ENCODE measurements around the gene IFRD2. TPM values are rescaled to one million over a fixed set of nuclear protein-coding genes. Genes with fewer than 3 reads are reported as not detected.

The IFRD2 gene
- total and polyA plus RNA-seq, 2 of the 8 experiments (the other 6 are each of a cell fraction or from before 2014, with no cell fraction given): 76.7 to 88.8 TPM

DNA sequence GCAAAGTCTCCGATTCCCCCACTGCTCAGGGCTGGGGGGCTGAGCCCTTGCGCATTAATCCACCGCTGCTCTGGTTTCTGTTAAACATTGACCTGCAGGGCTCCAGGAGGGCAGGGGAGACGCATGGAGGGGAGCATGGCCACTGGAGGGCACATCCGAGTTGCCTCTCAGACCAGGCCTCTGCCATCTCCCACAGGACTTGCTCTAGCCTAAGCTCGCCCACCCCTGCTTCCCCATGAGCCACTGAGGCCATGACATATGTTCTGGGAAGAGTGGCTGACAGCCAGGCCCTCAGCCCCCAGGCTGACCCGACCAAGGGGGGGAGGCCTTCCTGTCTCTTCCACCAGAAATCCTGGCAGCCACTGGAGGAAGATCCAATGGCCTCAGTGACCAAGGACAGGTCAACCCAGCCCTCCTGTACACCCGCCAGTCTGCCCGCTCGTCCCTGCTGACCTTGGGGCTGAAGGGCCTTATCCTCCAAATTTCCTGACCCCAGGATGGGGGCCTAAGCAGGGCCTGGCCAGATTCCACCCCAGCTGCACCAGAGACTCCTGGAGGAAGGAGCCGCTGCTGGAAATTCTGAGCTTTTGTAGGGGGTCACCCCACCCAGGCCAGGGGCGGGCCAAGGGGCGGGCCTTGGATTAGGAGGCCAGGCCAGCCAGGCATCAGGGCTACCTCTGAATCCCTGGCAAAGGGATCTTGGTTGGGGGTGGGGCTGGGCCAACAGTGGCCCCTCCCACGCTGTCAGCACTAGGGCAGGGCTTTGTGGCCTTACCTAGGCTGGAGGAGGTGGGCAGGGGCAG lies 11.0 kb upstream of the IFRD2 start, which contains the start of gene HYAL1 (continued):
- peak; percentile 25 to 53; a peak in 3 of 4 replicates for TF ChIP-seq RAD21 (IDR thresholded peaks at IDR 0.05 in 1 of 2, conservative IDR thresholded peaks at IDR 0.05 in 1 of 2; ENCODE audit: low read depth in 2 of 2, low read length in 2 of 2)
- TF ChIP-seq, protein P1, sequence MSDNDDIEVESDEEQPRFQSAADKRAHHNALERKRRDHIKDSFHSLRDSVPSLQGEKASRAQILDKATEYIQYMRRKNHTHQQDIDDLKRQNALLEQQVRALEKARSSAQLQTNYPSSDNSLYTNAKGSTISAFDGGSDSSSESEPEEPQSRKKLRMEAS (IDR thresholded peaks at IDR 0.05): peak; percentile 57
- TF ChIP-seq PHF8 (conservative IDR thresholded peaks at IDR 0.05; ENCODE audit: low read depth, low read length): no peak
- peak; percentile 52; the same call in 1 of the 2 replicates for TF ChIP-seq TBP (IDR thresholded peaks at IDR 0.05; ENCODE audit: low read depth, low read length)
- TF ChIP-seq, protein P2, sequence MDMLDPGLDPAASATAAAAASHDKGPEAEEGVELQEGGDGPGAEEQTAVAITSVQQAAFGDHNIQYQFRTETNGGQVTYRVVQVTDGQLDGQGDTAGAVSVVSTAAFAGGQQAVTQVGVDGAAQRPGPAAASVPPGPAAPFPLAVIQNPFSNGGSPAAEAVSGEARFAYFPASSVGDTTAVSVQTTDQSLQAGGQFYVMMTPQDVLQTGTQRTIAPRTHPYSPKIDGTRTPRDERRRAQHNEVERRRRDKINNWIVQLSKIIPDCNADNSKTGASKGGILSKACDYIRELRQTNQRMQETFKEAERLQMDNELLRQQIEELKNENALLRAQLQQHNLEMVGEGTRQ (IDR thresholded peaks at IDR 0.05; ENCODE audit: low read length): no peak
- TF ChIP-seq EP300 (IDR thresholded peaks at IDR 0.05; ENCODE audit: borderline replicate concordance in 1 of 2, low read depth in 2 of 2, low read length in 2 of 2): no peak

All from H1 (cell line).